Stimulated activated CD8-positive, alpha-beta memory T cell treated with anti-CD3 and anti-CD28 coated beads, Interleukin-7, amount 100 ng/mL, for 24 hours (primary cell): ENCODE data around the gene ZGRF1.
"Not testable (repeated sequence)": the region's sequence is repeated elsewhere in the genome, so short reads cannot be mapped to it uniquely, and the experiment has no call there.

Experiments used
- DNase-seq: peaks from one replicate; pipeline ENCODE4 v3.0.0-alpha.2; 2020; ENCODE audit warnings: low read depth

The ZGRF1 gene

DNA sequence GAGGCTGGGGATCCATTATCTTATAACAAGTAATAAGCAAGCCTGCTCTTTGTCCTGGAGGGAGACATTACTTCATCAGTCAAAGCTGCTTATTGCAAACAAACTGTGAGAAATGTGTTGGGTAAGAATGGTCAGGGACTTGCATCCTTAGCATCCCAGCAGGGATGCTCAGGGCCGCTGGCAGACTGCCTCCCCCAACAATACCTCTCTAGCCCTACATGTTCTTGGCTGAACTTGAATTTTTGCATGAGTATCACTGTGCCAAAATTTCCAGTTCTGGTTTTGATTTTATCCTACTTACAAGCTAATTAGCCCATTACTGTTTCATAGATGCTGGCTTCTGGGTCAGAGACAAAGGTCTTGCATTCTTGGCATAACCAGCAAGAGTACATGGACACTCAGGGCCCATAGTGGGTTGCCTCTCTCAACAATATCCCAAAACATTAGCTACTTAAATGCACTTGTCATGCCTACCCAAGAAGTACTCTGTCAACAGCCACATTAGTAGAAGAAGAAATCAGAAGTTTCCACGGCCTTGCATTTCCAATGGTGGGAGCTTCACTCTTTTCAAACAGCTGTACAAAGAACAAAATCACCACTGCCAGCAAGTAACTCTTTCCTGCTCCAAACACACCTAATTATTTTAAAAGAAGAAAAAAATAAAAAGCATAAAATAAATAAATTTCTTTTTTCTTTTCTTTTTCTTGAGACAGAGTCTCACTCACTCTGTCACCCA, 78.9 kb downstream of the ZGRF1 start:
- DNase-seq: no peak

DNA sequence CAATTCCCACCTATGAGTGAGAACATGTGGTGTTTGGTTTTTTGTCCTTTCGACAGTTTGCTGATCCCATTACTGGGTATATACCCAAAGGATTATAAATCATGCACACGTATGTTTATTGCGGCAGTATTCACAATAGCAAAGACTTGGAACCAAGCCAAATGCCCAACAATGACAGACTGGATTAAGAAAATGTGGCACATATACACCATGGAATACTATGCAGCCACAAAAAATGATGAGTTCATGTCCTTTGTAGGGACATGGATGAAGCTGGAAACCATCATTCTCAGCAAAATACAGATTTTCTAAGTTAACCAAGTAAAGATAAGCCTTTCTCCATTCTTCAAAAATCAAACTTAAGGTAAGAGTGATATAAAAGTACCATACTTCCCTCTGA, 82.4 kb downstream of the ZGRF1 start:
- DNase-seq: not testable (repeated sequence)

DNA sequence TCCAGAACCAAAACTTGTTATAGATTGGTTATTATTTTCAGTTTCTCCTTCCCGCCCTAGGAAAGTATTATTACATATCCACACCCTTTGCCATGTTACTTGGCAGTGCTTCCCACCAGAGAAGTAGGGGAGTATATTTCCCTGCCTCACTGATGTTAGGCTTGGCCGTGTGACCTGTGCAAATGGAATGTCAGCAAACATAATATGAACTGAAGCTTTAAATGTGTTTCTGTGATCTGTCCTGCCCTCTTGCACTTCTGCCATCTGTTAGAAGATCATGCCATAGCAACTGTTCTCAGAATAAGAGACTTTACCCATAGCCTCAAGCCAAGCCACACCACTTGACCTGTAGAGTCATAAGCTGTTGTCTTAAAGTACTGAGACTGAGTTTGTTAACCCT, 84.0 kb downstream of the ZGRF1 start:
- no peak for DNase-seq

DNA sequence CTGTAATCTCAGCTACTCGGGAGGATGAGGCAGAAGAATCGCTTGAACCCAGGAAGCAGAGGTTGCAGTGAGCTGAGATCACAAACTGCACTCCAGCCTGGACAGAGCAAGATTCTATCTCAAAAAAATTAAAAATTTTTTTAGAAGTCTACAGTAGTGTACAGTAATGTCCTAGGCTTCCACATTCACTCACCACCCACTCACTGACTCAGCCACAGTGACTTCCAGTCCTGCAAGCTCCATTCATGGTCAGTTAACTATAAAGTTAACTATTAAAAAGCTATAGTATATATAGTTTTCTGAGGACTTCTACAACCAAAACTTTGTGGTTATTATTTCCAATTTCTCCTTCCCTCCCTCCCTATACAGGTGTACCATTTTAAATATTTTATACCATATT, 86.0 kb downstream of the ZGRF1 start:
- DNase-seq: no peak

DNA sequence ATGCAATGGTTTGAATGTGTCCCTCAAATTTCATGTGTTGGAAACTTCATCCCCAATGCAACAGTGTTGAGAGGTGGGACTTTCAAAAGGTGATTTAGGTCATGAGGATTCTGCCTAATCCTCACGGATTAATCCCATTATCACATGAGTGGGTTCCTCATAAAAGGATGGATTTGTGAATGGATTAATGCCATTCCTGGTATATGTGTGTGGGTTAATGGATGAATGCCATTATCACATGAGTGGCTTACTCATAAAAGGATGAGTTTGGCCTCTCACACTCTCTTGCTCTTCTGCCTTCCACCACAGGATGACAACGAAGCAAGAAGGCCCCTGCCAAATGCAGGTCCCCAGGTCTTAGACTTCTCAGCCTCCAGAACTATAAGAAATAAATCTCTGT, 90.2 kb downstream of the ZGRF1 start:
- no peak for DNase-seq

DNA sequence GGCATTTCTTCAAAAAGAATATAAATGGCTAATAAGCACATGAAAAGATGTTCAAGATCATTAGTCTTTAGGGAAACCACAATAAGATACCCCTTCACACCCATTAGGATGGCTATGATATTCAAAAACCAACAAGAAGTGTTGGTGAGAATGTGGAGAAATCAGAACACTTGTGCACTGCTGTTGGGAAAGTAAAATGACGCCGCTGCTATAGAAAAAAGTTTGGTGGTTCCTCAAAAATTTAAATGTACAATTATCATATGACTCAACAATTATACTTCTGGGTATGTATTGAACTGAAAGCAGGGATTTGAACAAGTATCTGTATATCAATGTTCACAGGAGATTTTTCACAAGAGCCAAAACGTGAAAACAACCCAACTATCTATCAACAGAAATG, 91.4 kb downstream of the ZGRF1 start:
- no peak for DNase-seq

DNA sequence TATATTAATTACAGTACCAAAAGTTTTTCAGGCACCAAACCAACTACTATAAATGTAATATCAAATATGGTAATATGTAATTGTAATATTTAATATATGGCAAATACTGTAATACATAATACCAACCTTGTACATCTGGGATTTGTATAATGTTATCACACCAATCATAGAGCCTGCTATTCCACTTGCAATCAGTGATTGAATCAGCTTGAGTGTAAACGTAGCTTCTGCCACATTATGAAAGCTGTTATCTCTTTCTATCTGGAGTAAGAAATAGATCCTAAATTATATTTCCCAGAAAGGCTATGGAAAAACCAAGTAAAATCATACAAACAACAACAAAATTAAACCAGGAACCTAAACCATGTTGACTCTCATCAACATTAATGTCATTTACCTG, 96.0 kb downstream of the ZGRF1 start:
- no peak for DNase-seq

DNA sequence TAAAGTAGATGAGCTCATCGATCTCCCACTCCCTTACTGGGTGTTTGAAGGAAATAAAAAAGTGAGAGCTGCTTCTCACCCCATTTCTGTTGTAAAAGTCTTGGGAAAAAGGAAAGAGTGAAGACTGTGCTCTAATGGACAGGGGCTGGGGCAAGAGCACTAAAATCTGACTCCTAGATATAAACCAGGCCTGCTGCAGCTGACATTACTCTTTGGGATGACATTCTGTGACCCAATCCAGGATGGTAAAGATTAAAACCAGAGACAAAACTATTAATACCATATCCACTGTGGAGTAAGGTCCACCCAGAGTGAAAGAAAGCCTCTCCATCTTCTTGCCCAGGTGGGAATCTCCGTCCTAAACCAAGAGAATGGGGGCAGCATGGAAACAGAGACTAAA, 100.6 kb downstream of the ZGRF1 start:
- no peak for DNase-seq

DNA sequence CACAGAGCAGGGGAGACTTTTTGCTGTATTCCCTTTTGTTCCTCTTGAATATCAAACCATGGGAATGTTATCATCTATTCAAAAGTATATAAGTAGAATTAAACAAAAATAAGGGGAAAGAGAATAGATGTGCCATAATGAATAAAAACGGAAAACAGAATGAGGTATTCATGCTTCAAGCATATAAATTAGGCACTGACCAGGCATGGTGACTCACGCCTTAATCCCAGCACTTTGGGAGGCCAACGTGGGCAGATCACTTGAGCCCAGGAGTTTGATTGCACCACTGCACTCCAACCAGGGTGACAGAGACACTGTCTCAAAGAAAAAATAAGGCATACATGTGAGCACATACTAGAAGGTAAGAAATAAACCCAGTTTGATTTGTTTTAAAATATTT, 104.4 kb downstream of the ZGRF1 start:
- DNase-seq: no peak

DNA sequence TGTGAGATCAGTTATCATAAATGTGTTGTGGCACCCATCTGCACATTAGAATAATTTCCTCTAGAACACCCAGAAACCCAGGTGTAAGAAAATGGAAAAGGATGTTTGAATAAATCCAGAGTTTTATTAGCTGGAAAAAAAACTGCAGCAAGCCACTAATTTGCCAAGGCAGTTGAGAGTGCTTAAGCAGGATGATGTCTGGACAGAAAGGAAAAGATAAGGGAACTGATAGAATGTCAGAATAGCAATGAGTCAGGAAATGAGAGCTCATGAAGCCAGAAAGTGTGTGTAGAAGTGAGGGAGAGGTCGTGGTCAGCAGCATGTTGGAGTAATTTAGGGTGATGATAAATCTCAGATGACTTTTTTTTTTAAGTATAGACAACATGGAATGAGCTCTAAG, 105.6 kb downstream of the ZGRF1 start:
- no peak for DNase-seq

DNA sequence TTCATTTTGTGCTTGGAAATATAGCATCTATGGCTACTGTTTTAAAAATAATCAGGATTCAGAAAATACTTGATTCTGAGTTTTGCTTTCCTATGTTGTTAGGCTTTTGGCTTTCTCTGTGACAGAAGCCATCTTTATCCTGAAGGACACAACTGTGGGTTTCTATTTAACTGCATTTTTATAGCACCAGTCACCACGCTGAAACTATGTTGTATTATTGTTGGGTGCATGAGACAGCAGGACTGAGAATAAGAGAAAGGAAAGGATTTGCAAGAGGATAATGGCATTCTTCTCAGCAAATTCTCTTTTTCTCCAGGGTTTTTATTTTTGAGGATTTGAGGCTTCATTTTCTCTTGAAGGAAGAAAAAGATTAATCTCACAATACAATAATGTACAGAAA, 110.6 kb downstream of the ZGRF1 start:
- no peak for DNase-seq

DNA sequence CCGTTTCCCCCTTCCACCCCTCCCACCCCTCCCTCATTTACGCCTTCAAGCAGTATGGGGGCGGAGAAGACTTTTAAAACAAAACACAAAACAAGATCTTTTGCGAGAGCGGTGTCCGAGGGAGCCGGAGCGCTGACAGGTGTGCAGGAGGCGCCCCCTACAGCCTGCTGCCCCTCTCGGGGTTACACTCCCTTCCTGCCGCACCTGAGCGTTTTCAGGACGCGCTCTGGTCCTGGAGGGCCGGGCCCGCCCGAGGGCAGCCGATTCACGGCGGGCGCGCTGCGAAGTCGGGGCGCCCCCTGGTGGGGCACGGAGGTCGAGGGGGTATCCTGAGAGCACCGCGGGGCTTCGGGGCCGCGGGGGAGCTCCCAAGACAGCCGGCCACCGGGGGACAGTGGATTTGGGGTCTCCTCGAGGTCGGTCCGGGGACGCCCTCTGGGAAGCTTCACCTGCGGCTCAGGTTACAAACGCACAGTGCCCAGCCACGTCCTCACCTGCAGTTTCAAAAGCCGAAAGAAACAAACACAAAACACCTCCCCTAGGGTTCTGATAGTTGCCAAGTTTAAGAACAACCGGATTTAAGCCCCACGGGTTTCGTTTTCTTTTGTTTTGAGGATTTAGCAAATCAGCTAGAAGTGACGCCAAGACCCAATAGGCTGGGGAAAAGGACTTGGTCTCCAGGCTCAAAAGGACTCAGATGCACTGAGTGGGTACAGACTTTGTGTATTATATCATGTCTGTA, 112.8 kb downstream of the ZGRF1 start:
- peak; percentile 49 for DNase-seq

DNA sequence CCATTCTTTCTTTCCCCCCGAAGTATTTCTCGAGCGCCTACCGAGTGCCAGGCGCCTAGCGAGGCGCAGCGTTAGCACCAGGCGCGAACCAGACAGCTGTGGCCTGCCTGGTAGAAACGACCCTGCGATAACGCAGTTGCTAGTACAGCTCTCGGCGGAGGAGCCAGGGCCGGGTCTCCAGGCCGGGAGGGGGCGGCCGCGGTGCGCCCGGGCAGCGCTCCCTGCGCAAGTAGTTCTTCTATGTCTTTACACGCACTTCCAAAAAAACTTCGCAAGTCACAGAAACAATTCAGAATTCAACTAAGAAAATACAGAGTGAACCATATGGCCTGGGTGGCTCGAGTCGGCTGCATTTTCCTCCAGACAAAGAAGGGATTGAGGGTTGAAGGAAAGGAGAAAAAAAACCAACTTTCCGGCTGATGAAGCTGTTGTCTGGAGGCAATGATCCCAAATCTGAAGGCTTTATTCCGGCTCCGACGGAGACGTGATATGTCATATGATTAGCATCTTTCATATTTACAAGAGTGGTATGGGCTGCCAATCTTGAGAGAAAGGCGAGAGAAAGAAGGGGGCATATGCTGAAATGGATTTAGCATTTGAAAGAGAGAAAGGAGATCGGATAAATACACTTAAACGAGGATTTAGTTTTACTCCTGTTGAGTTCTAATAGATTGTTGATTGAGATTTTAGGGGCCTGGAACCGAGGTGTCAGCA, 113.5 kb downstream of the ZGRF1 start:
- DNase-seq: no peak

DNA sequence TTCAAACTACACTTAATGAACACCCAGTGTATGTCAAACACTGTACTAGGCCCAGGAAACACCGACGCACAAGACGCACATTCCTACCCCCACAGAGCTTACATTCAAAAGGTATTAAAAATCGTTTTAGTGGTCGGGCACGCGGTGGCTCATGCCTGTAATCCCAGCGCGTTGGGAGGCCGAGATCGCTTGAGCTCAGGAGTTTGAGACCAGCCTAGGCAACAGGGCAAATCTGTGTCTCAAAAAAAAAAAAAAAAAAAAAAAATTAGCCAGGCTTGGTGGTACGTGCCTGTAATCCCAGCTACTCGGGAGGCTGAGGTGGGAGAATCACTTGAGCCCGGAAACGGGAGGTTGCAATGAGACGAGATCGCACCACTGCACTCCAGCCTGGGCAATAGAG, 114.3 kb downstream of the ZGRF1 start:
- not testable (repeated sequence) for DNase-seq

DNA sequence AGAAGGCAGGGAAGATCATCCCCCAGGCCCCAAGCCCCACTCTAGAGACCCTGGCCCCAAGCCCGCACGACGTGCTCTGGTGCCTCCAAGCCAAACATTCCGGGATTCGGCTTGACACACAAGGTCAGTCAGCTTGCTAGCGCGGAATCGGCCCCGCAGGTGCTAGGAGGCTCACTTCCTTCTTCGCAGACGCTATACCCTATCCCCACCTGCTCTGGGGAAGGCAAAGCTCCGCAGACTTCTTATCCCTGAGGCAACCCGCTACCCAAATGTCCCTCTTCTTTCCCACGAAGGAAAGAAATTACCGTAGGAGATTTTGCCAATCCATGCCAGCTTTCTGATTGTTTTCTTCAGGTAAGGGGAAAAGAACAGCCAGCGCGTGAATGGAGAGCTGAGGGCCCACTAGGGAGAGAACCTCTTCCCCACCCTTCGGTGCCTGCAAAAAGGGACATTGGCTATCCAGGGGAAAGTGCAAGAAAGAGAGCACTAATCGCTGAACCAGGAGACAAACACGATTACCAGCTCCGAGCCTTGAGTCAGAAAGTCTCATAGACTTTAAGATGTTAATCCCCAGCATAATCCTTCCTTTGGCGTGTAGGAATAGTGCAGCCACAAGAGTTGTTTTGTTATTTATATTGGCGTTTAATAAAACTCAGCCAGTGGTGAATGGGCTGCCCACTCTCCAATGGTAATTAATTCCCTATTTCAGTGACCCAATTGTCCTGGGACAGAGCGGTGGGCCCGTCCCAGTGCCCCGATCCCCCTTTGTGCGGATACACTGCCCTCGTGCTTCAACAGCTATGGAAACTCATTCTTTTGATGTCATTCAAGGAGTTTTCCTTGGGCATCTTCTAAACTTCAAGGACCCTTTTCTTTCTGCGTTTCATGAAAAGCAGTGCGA, 115.3 kb downstream of the ZGRF1 start:
- DNase-seq: no peak

DNA sequence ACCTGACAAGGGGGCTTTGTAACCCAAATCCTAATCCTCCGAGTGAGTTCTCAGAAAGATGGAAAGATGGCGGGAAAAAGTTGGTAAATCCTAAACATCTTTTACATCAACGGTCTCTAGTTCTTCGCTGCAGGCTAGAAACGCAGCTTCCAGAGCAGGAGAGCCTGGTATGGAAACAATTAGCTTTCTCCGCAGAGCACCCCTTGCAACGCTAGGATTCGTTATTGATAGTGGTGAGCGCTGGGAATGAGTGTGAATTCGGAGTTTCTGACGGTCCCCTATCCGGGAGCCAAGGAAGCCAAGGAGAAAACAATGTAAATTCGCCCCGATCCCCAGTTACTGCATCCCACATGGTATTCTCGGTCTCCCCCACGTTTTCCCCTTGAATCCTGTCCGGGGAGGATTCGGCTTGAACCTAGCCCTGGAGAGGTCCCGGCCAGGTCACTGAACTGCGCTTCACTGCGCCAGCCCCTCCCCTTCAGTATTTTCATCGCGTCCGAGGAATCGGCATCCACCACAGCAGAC, 116.0 kb downstream of the ZGRF1 start:
- no peak for DNase-seq

DNA sequence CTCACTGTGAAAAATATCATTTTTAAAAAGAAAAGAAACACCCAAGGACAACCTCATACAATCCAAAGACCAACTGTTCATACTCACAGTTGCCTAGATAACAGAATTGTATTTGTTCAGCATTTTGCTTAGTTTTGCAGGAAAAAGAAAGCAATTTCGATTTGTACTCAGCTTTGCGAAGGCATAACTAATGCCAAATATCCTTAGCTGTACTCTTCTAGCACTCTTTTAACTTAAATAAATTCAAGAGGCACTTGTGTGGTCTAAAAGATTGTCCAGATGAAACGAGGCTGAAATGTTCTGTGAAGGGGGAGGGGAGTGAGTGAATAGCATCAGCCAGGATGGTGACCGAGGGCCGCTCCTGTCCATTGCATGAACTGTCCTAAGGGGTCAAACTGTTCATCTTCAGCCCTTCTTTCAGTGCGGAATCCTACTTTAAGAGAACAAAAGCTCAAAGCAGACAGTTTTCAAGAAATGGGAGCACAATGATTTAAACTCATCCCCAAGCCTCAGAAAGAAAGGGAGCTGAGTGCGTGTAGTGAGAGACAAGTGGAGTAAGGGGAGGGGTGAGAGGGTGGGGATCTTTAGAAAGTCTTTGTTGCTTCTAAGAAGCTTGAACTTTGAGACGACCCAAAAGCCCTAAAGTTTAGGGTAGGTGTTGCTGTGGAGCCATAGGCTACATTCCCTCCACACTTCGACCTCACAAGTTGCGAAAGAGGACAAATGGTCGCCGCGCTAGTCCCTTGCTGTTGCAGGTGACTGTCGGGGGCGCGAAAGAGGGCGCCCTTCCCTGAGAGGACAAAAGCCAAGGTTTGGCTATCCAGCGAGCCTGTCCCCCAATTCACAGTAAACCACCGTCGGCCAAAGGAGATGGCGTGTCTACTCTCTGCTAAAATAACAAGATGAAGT, 116.8 kb downstream of the ZGRF1 start:
- DNase-seq: no peak

DNA sequence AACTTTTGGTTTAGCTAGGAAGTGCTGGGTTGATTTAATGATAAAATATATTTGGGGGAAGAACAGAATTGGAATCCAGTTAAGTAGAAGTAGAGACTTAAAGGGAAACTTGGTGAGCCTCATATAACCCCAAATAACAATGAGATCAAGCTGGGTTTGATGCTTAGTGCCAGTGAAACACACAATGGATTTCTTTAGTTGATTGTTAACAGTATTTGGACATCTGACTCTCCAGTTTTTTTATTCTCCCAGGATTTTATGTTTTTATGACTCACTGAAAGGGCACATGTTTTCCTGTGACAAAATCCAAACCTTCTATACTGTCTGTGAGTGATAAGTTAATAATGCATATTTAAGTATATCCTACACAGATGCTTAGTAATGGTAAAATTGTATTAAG, 118.0 kb downstream of the ZGRF1 start:
- DNase-seq: no peak

DNA sequence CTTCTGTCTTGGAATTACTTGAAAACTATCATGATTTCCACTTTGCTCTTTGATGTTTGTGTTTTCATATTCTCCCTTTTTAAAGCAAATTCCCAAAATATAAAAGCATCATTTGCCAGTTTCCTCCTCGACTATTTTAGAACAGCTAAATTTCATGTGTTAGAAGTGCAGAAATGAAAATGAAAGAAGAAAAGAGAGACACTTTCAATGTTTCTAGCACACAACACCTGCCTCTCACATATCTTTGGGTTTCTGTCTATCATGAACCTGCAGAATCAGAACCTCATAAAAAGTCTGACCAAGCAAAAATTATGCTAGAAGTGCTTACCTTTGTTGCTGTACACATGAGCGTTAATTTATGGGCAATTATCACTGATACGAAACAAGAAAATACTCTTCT, 118.8 kb downstream of the ZGRF1 start:
- DNase-seq: no peak

DNA sequence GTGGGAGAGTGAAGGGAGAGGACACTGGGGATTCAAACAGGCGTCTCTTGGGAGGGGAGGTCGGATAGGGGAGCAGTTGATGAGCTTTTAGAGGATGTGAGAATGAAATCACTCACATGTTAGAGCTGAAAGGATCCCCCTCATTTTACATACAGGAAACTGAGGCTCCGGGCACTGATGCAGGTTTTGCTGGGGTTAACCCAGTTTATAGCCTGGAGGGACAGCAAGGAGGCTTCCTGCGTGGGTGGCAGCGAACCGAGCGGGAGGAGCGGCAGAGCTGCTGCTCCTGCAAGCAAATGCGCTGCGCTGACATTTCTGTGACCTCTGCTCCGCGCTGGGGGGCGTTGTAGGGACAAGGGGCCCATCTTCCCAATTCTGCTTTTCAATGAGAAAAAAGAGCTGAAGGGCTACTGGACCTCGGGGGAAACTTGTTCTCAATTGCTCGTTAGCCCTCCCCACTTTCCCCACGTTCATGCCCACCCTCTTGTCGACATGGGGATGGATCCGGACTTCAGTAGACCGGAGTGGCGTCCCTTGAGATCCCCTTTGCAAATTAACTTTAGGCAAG, 119.6 kb downstream of the ZGRF1 start:
- DNase-seq: no peak
